HuH-7 (cell line): ENCODE results near the gene C1RL.

Experiments used
- DNase-seq: peaks from one replicate; pipeline ENCODE4 v3.0.0; 2011; ENCODE audit warnings: low spot score

C1RL gene

GRCh38 chr12:7108796-7109571 lies at the start of gene C1RL:
TSS of gene C1RL (minus strand) at chr12:7109214. CDS start at chr12:7109180, 34 bp downstream.
- DNase-seq: no peak

GRCh38 chr12:7157391-7157790 lies 48.4 kb upstream of the C1RL start:
- DNase-seq: no peak

GRCh38 chr12:7156259-7157197 lies 47.5 kb upstream of the C1RL start:
- DNase-seq: no peak

GRCh38 chr12:7155471-7156034 lies 46.5 kb upstream of the C1RL start:
- no peak for DNase-seq

- no peak for DNase-seq
Measured at GRCh38 chr12:7154901-7155470, 46.0 kb upstream of the C1RL start.

GRCh38 chr12:7154042-7154441 lies 45.0 kb upstream of the C1RL start:
- DNase-seq: no peak

- DNase-seq: no peak
Measured at GRCh38 chr12:7152818-7153217, 43.8 kb upstream of the C1RL start.

GRCh38 chr12:7151532-7151931 lies 42.5 kb upstream of the C1RL start:
- DNase-seq: no peak

GRCh38 chr12:7150841-7151240 lies 41.8 kb upstream of the C1RL start:
- no peak for DNase-seq

GRCh38 chr12:7150356-7150755 lies 41.3 kb upstream of the C1RL start:
- no peak for DNase-seq

GRCh38 chr12:7146906-7147305 lies 37.9 kb upstream of the C1RL start:
- no peak for DNase-seq

- DNase-seq: no peak
Measured at GRCh38 chr12:7146228-7146627, 37.2 kb upstream of the C1RL start.

GRCh38 chr12:7145671-7146070 lies 36.7 kb upstream of the C1RL start:
- no peak for DNase-seq

- DNase-seq: peak; percentile 41
Measured at GRCh38 chr12:7144414-7145120, 35.6 kb upstream of the C1RL start.

- DNase-seq: no peak
Measured at GRCh38 chr12:7143564-7143963, 34.5 kb upstream of the C1RL start.

- no peak for DNase-seq
Measured at GRCh38 chr12:7142809-7143465, 33.9 kb upstream of the C1RL start.

GRCh38 chr12:7142056-7142644 lies 33.1 kb upstream of the C1RL start:
- peak; percentile 75 for DNase-seq

- no peak for DNase-seq
Measured at GRCh38 chr12:7141351-7142005, 32.5 kb upstream of the C1RL start.

GRCh38 chr12:7139200-7139599 lies 30.2 kb upstream of the C1RL start:
- no peak for DNase-seq

GRCh38 chr12:7137908-7138307 lies 28.9 kb upstream of the C1RL start:
- DNase-seq: no peak
